HCT116 (cell line): Measurements from ENCODE around the gene ALK. TPM values are rescaled to one million over a fixed set of nuclear protein-coding genes. Genes with fewer than 3 reads are reported as not detected.

Experiments used
- ATAC-seq: fragments of 200-7000 bp; cut with Tn5 transposase; 2 replicates; pipeline ENCODE4 v1.9.1; 2020; ENCODE audit warnings: mild to moderate bottlenecking, moderate library complexity
- BruUV-seq: library from RNA; stranded (reverse); fragments of 400-500 nt; replicated peaks from 2 replicates; lab custom pipeline; 2021; lab: Mats Ljungman, UMichigan
- CTCF ChIA-PET: fragments of 300-600 bp; sonication (Branson Sonifier 250); formaldehyde crosslinking; loops from one replicate; lab custom pipeline; 2021; ENCODE audit warnings: antibody characterized with exemption; lab: Charles Lee
- POLR2A ChIA-PET: fragments of 300-600, 350-600 bp; sonication (Branson Sonifier 250); formaldehyde crosslinking; loops from one replicate; lab custom pipeline; 2021; ENCODE audit warnings: antibody characterized with exemption; lab: Charles Lee
- RAD21 ChIA-PET, 2 experiments: fragments of 300-600 bp; sonication (Branson Sonifier 250); formaldehyde crosslinking; loops; one replicate each; lab custom pipeline; 2023; ENCODE audit warnings: low total read pairs in 2 of 2; ENCODE audit not compliant: uncharacterized antibody in 2 of 2, unreplicated experiment in 2 of 2, low non-redundant PET in 1 of 2; lab: Charles Lee
- DNase-seq: peaks from one replicate; pipeline ENCODE4 v3.0.0-alpha.2; 2010; ENCODE audit warnings: low read depth, low spot score
- H2AFZ ChIP-seq: fragments of 200-600 bp; shearing (Covaris generic), sonication (generic); 2 replicates; pipeline ENCODE4 v1.6.1; 2017; ENCODE audit warnings: low read depth, mixed run types, mixed read lengths, antibody characterized with exemption, low read length; ENCODE audit not compliant: poor library complexity, severe bottlenecking
- H3K27ac ChIP-seq: 2 replicates; pipeline ENCODE4 v1.5.1; 2012; ENCODE audit warnings: low read depth, low read length
- H3K27me3 ChIP-seq: fragments of 200-600 bp; sonication (generic); 2 replicates; pipeline ENCODE4 v1.6.1; 2016; ENCODE audit warnings: mixed run types, low read length, mixed read lengths; ENCODE audit not compliant: insufficient read depth
- H3K36me3 ChIP-seq, 2 experiments: fragments of 200-500 bp in 1 of 2; fragments of 200-600 bp in 1 of 2; sonication (Bioruptor generic) in 1 of 2; sonication (generic) in 1 of 2; 2 replicates each; pipeline versions ENCODE4 v1.5.1 to v1.6.1; 2014 to 2016; ENCODE audit warnings: low read length in 2 of 2, inconsistent platforms in 1 of 2, mixed read lengths in 1 of 2, mixed run types in 1 of 2; ENCODE audit not compliant: insufficient read depth in 2 of 2, control insufficient read depth in 1 of 2
- H3K4me1 ChIP-seq, 2 experiments: fragments of 200-600 bp in 1 of 2; sonication (generic) in 1 of 2; 2 replicates each; pipeline versions ENCODE4 v1.5.1 to v1.6.1; 2012 to 2017; ENCODE audit warnings: low read length in 2 of 2, inconsistent platforms in 1 of 2, mild to moderate bottlenecking in 1 of 2, mixed read lengths in 1 of 2, mixed run types in 1 of 2, moderate library complexity in 1 of 2; ENCODE audit not compliant: insufficient read depth in 2 of 2, control insufficient read depth in 1 of 2
- H3K4me2 ChIP-seq: fragments of 200-600 bp; sonication (generic); 2 replicates; pipeline ENCODE4 v1.6.1; 2017; ENCODE audit warnings: mixed run types, low read length, mixed read lengths
- H3K4me3 ChIP-seq, 2 experiments: fragments of 200-600 bp in 1 of 2; sonication (generic) in 1 of 2; replicated peaks in 1 of 2; 2 replicates each; pipeline ENCODE4 v1.5.1; 2011 to 2016; ENCODE audit warnings: low read length in 2 of 2, control low read depth in 1 of 2, low read depth in 1 of 2, mild to moderate bottlenecking in 1 of 2, mixed read lengths in 1 of 2, mixed run types in 1 of 2
- H3K79me2 ChIP-seq: fragments of 200-600 bp; sonication (generic); 2 replicates; pipeline ENCODE4 v1.6.1; 2017; ENCODE audit warnings: mild to moderate bottlenecking, mixed run types, low read length, moderate library complexity, mixed read lengths; ENCODE audit not compliant: insufficient read depth
- H3K9ac ChIP-seq: fragments of 200-600 bp; sonication (generic); 2 replicates; pipeline ENCODE4 v1.6.1; 2016; ENCODE audit warnings: low read length, mixed read lengths
- H3K9me2 ChIP-seq: fragments of 200-600 bp; sonication (generic), shearing (Covaris generic); 2 replicates; pipeline ENCODE4 v1.6.1; 2017; ENCODE audit warnings: mixed run types, mild to moderate bottlenecking, moderate library complexity; ENCODE audit not compliant: insufficient read depth
- H3K9me3 ChIP-seq, 2 experiments: fragments of 200-500 bp in 1 of 2; fragments of 200-600 bp in 1 of 2; sonication (Bioruptor generic) in 1 of 2; sonication (generic) in 1 of 2; 2 replicates each; pipeline ENCODE4 v1.6.1; 2014 to 2017; ENCODE audit warnings: low read length in 2 of 2, mixed read lengths in 2 of 2, inconsistent platforms in 1 of 2, low read depth in 1 of 2, mild to moderate bottlenecking in 1 of 2, mixed run types in 1 of 2, moderate library complexity in 1 of 2; ENCODE audit not compliant: control insufficient read depth in 1 of 2, insufficient read depth in 1 of 2
- H4K20me1 ChIP-seq: fragments of 200-600 bp; sonication (generic), shearing (Covaris generic); 2 replicates; pipeline ENCODE4 v1.6.1; 2017; ENCODE audit warnings: mixed run types, mild to moderate bottlenecking, moderate library complexity; ENCODE audit not compliant: insufficient read depth
- CEBPB ChIP-seq: IDR thresholded peaks from 2 replicates; pipeline ENCODE4 v1.6.1; 2012; ENCODE audit warnings: low read depth
- EZH2 ChIP-seq: fragments of 200-600 bp; sonication (generic); IDR thresholded peaks from 2 replicates; pipeline ENCODE4 v1.6.1; 2017; ENCODE audit warnings: antibody characterized with exemption, mixed run types
- EZH2phosphoT487 ChIP-seq: fragments of 200-600 bp; IDR thresholded peaks from 2 replicates; pipeline ENCODE4 v1.6.1; 2018; ENCODE audit warnings: antibody characterized with exemption, borderline replicate concordance
- JUND ChIP-seq: IDR thresholded peaks from 2 replicates; pipeline ENCODE4 v1.6.1; 2012
- POLR2AphosphoS5 ChIP-seq: IDR thresholded peaks from 2 replicates; pipeline ENCODE4 v1.6.1; 2011; ENCODE audit warnings: mild to moderate bottlenecking, low read depth, low read length, moderate library complexity
- RAD21 ChIP-seq: IDR thresholded peaks from 2 replicates; pipeline ENCODE4 v1.6.1; 2012; ENCODE audit warnings: low read depth, mild to moderate bottlenecking
- SIN3A ChIP-seq: IDR thresholded peaks from 2 replicates; pipeline ENCODE4 v1.6.1; 2012; ENCODE audit warnings: low read depth
- SRF ChIP-seq: IDR thresholded peaks from 2 replicates; pipeline ENCODE4 v1.6.1; 2012; ENCODE audit warnings: low read depth
- TCF7L2 ChIP-seq: IDR thresholded peaks from 2 replicates; pipeline ENCODE4 v1.7.0; 2011; ENCODE audit warnings: borderline replicate concordance, inconsistent platforms; ENCODE audit not compliant: insufficient read depth, insufficient read length; ENCODE audit errors: extremely low read depth
- YY1 ChIP-seq: IDR thresholded peaks from 2 replicates; pipeline ENCODE4 v1.6.1; 2011; ENCODE audit warnings: low read length, low read depth, moderate library complexity, mild to moderate bottlenecking; ENCODE audit not compliant: insufficient replicate concordance; ENCODE audit errors: extremely low read depth
- ZFX ChIP-seq: fragments of 450-650 bp; IDR thresholded peaks from 2 replicates; pipeline ENCODE4 v1.6.1; 2017
- ZNF274 ChIP-seq: fragments of 200-500 bp; sonication (Bioruptor generic); IDR thresholded peaks from 2 replicates; pipeline ENCODE4 v1.6.1; 2014; ENCODE audit warnings: mild to moderate bottlenecking, low read depth, low read length, inconsistent platforms
- intact Hi-C: fragments of 100-400 bp; cut with micrococcal nuclease; formaldehyde crosslinking; loops from 2 replicates; pipeline ENCODE4 v1.10.0; 2022
- total RNA-seq: library from RNA; stranded (reverse); gene quantifications from one replicate; pipeline ENCODE4 v1.2.1, GENCODE V29; 2021; ENCODE audit not compliant: unreplicated experiment
- TF ChIP-seq, protein P1 (sequence below): IDR thresholded peaks from 2 replicates; pipeline ENCODE4 v1.6.1; 2012
- TF ChIP-seq, protein P2 (sequence below), 3 experiments: fragments of 200-600 bp in 1 of 3; sonication (generic) in 1 of 3; IDR thresholded peaks in 2 of 3; conservative IDR thresholded peaks in 1 of 3; 2 replicates each; pipeline ENCODE4 v1.5.1; 2012 to 2017; ENCODE audit warnings: low read depth in 2 of 3, low read length in 2 of 3, antibody characterized with exemption in 1 of 3, borderline replicate concordance in 1 of 3, control low read depth in 1 of 3, mild to moderate bottlenecking in 1 of 3, mixed read lengths in 1 of 3, mixed run types in 1 of 3, moderate library complexity in 1 of 3; ENCODE audit not compliant: insufficient read depth in 1 of 3
- TF ChIP-seq, protein P3 (sequence below): IDR thresholded peaks from 2 replicates; pipeline ENCODE4 v1.6.1; 2012
- TF ChIP-seq, protein P4 (sequence below): IDR thresholded peaks from 2 replicates; pipeline ENCODE4 v1.6.1; 2011; ENCODE audit warnings: mild to moderate bottlenecking, low read length, moderate library complexity; ENCODE audit not compliant: insufficient replicate concordance; ENCODE audit errors: extremely low read depth

The ALK gene
- total RNA-seq, 1 experiment from 2014 or later: not detected

DNA sequence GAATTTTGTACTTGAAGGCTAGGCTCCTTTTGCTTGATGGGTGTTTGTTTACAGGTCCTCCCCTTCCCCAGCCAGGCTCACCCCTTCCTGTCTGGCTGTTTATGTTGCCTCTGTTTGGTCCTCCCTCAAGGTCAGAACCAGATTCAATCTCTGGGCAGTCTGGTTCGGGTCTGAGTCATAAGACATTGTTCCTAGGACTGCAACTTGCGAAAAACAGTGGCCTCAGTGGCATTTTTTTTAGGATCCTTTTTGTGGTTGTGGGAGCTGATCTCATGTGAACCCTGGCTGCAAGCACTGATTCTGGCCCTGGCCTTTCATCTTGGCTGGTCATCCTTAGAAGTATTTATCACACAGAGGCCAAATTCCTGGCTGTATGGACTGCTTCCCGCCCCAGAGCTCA lies 435.8 kb downstream of the ALK start:
- POLR2A ChIA-PET: no interaction called here
- Histone ChIP-seq H3K27me3 (peaks cover 50% of the 10 kb centered on the region), H4K20me1 (no peaks in the 10 kb centered on the region), H3K79me2 (no peaks in the 10 kb centered on the region), H3K4me1 (no peaks in the 10 kb centered on the region), H3K9me2 (no peaks in the 10 kb centered on the region), H2AFZ (no peak overlapping the region), H3K4me2 (no peak overlapping the region), H3K9ac (no peak overlapping the region), H3K36me3 (no peaks in the 10 kb centered on the region), H3K9me3 (no peaks in the 10 kb centered on the region), H3K4me3 (no peak overlapping the region), H3K27ac (no peak overlapping the region)
- no peak for TF ChIP-seq EZH2phosphoT487
- DNase-seq (no peak), ATAC-seq (no peak)
- no TSS peak for BruUV-seq
- RAD21 ChIA-PET: no interaction called here
- CTCF ChIA-PET: no interaction called here
- intact Hi-C loops: no loop called here

DNA sequence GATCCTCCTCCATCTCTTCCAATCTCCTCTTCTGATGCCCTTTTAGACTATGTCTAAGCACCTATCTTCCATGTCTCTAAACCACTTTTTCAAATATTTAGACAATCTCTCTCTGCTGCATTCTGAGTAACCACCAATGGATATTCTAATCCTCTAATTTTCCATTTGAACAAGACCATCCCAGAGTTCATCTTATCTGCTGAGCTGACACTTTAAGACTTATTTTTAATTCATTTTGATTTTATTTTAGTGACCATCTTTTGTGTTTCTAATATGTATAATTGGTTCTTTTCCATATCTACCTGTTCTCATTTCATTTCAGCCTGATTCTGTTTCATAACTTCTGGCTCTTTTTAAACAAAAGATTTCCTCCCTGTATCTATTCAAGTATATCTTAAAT lies 436.3 kb downstream of the ALK start:
- H3K9me3 ChIP-seq: no peaks in the 10 kb centered on the region
- TF ChIP-seq, protein P1, sequence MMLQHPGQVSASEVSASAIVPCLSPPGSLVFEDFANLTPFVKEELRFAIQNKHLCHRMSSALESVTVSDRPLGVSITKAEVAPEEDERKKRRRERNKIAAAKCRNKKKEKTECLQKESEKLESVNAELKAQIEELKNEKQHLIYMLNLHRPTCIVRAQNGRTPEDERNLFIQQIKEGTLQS: no peak
- TF ChIP-seq EZH2: no peak
- TF ChIP-seq YY1: no peak
- TF ChIP-seq, protein P2, sequence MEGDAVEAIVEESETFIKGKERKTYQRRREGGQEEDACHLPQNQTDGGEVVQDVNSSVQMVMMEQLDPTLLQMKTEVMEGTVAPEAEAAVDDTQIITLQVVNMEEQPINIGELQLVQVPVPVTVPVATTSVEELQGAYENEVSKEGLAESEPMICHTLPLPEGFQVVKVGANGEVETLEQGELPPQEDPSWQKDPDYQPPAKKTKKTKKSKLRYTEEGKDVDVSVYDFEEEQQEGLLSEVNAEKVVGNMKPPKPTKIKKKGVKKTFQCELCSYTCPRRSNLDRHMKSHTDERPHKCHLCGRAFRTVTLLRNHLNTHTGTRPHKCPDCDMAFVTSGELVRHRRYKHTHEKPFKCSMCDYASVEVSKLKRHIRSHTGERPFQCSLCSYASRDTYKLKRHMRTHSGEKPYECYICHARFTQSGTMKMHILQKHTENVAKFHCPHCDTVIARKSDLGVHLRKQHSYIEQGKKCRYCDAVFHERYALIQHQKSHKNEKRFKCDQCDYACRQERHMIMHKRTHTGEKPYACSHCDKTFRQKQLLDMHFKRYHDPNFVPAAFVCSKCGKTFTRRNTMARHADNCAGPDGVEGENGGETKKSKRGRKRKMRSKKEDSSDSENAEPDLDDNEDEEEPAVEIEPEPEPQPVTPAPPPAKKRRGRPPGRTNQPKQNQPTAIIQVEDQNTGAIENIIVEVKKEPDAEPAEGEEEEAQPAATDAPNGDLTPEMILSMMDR (IDR thresholded peaks at IDR 0.05 in 2 of 3, conservative IDR thresholded peaks at IDR 0.05 in 1 of 3; ENCODE audit: borderline replicate concordance in 1 of 3, insufficient read depth in 1 of 3, low read depth in 2 of 3, low read length in 2 of 3): no peak
- TF ChIP-seq RAD21: no peak
- TF ChIP-seq, protein P3, sequence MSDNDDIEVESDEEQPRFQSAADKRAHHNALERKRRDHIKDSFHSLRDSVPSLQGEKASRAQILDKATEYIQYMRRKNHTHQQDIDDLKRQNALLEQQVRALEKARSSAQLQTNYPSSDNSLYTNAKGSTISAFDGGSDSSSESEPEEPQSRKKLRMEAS: no peak
- TF ChIP-seq ZFX: no peak
- TF ChIP-seq TCF7L2: no peak
- no peak for TF ChIP-seq SIN3A
- no peak for TF ChIP-seq JUND
- no peak for TF ChIP-seq CEBPB
- no peak for TF ChIP-seq POLR2AphosphoS5
- TF ChIP-seq ZNF274: no peak
- TF ChIP-seq, protein P4, sequence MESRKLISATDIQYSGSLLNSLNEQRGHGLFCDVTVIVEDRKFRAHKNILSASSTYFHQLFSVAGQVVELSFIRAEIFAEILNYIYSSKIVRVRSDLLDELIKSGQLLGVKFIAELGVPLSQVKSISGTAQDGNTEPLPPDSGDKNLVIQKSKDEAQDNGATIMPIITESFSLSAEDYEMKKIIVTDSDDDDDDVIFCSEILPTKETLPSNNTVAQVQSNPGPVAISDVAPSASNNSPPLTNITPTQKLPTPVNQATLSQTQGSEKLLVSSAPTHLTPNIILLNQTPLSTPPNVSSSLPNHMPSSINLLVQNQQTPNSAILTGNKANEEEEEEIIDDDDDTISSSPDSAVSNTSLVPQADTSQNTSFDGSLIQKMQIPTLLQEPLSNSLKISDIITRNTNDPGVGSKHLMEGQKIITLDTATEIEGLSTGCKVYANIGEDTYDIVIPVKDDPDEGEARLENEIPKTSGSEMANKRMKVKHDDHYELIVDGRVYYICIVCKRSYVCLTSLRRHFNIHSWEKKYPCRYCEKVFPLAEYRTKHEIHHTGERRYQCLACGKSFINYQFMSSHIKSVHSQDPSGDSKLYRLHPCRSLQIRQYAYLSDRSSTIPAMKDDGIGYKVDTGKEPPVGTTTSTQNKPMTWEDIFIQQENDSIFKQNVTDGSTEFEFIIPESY: no peak
- TF ChIP-seq SRF: no peak
- no peak for TF ChIP-seq EZH2phosphoT487
- no peaks in the 10 kb centered on the region for H4K20me1 ChIP-seq
- DNase-seq (no peak), ATAC-seq (no peak)
- H3K4me3 ChIP-seq: no peak overlapping the region
- intact Hi-C loops: no loop called here
- no peaks in the 10 kb centered on the region for H3K36me3 ChIP-seq
- H3K4me1 ChIP-seq: no peaks in the 10 kb centered on the region
- H3K9me2 ChIP-seq: no peaks in the 10 kb centered on the region
- no peak overlapping the region for H3K4me2 ChIP-seq
- BruUV-seq: no TSS peak
- POLR2A ChIA-PET: no interaction called here
- H3K9ac ChIP-seq: no peak overlapping the region
- CTCF ChIA-PET: no interaction called here
- no peak overlapping the region for H3K27ac ChIP-seq
- H3K79me2 ChIP-seq: no peaks in the 10 kb centered on the region
- H2AFZ ChIP-seq: no peak overlapping the region
- peaks cover 50% of the 10 kb centered on the region for H3K27me3 ChIP-seq
- RAD21 ChIA-PET: no interaction called here
